Umbilical cord (tissue), 2 donors: ENCODE measurements around the gene COX7A2L. TPM values are rescaled to one million over a fixed set of nuclear protein-coding genes. Genes with fewer than 3 reads are reported as not detected.
A peak's percentile ranks its signal among the peaks of the same experiment; 100 is the strongest.
"Not testable (repeated sequence)": the region's sequence is repeated elsewhere in the genome, so short reads cannot be mapped to it uniquely, and the experiment has no call there.

Experiments
- DNase-seq: peaks from one replicate; pipeline ENCODE4 v3.0.0-alpha.2; 2015; ENCODE audit warnings: low spot score
- total RNA-seq: library from RNA; depleted of rRNA; stranded (reverse); fragments of >200 nt; gene quantifications from one replicate; pipeline ENCODE4 v1.2.3, GENCODE V29; 2014; ENCODE audit warnings: low replicate concordance; ENCODE audit not compliant: insufficient read depth

COX7A2L gene
- total RNA-seq, 1 donor from 2014 or later: 165 TPM

- peak; percentile 76 for DNase-seq
Measured at GRCh38 chr2:42367835-42368234, 6.8 kb upstream of the COX7A2L start.

GRCh38 chr2:42366411-42366810 is 5.4 kb upstream of the COX7A2L start:
- DNase-seq: no peak

GRCh38 chr2:42364658-42365057 is 3.6 kb upstream of the COX7A2L start:
- DNase-seq: no peak

GRCh38 chr2:42363413-42363812 is 2.4 kb upstream of the COX7A2L start:
- DNase-seq: no peak

GRCh38 chr2:42361728-42362283 is 789 bp upstream of the COX7A2L start:
- no peak for DNase-seq

- no peak for DNase-seq
Measured at GRCh38 chr2:42360493-42360889, 526 bp downstream of the COX7A2L start.

- peak; percentile 23 for DNase-seq
Measured at GRCh38 chr2:42359965-42360483, 993 bp downstream of the COX7A2L start.

- DNase-seq: no peak
Measured at GRCh38 chr2:42359304-42359964, 1.6 kb downstream of the COX7A2L start.

- DNase-seq: no peak
Measured at GRCh38 chr2:42353792-42354429, 7.1 kb downstream of the COX7A2L start.

- no peak for DNase-seq
Measured at GRCh38 chr2:42351864-42352263, 9.2 kb downstream of the COX7A2L start.

- no peak for DNase-seq
Measured at GRCh38 chr2:42350434-42351063, 10.5 kb downstream of the COX7A2L start.

GRCh38 chr2:42348113-42348805 is 12.8 kb downstream of the COX7A2L start:
- DNase-seq: no peak

- not testable (repeated sequence) for DNase-seq
Measured at GRCh38 chr2:42347518-42347917, 13.5 kb downstream of the COX7A2L start.

- DNase-seq: not testable (repeated sequence)
Measured at GRCh38 chr2:42346856-42347255, 14.2 kb downstream of the COX7A2L start.

- DNase-seq: no peak
Measured at GRCh38 chr2:42345986-42346385, 15.0 kb downstream of the COX7A2L start.

GRCh38 chr2:42342795-42343241 is 18.2 kb downstream of the COX7A2L start:
- no peak for DNase-seq

- DNase-seq: peak; percentile 13
Measured at GRCh38 chr2:42342061-42342794, 18.8 kb downstream of the COX7A2L start.

- DNase-seq: no peak
Measured at GRCh38 chr2:42340938-42341636, 19.9 kb downstream of the COX7A2L start.

GRCh38 chr2:42340045-42340937 is 20.7 kb downstream of the COX7A2L start:
- DNase-seq: no peak
